Activated T-helper 2 cell treated with anti-CD3 and anti-CD28 coated beads, Interferon-gamma antibody, Interleukin-2, Interleukin-4, amounts not matched to agents 10 μg/mL and 5 μg/mL and 100 μg/mL, durations not matched to agents 14 hours and 24 hours and 36 hours (primary cell): ENCODE results near the gene GMEB1. TPM values are rescaled to one million over a fixed set of nuclear protein-coding genes. Genes with fewer than 3 reads are reported as not detected.
"Not testable (repeated sequence)": the region's sequence is repeated elsewhere in the genome, so short reads cannot be mapped to it uniquely, and the experiment has no call there.

Experiments
- DNase-seq: peaks from one replicate; pipeline ENCODE4 v3.0.0; 2021; ENCODE audit warnings: low spot score
- H3K27ac Mint-ChIP-seq: one replicate; pipeline ENCODE4 v1.8.0; 2021; ENCODE audit warnings: mixed read lengths
- H3K27me3 Mint-ChIP-seq: one replicate; pipeline ENCODE4 v1.8.0; 2021; ENCODE audit warnings: low read depth, mixed read lengths
- H3K36me3 Mint-ChIP-seq: one replicate; pipeline ENCODE4 v1.8.0; 2021; ENCODE audit warnings: low read depth, mixed read lengths
- H3K4me1 Mint-ChIP-seq: one replicate; pipeline ENCODE4 v1.8.0; 2021; ENCODE audit warnings: low read depth, mixed read lengths
- H3K4me3 Mint-ChIP-seq: one replicate; pipeline ENCODE4 v1.8.0; 2021; ENCODE audit warnings: low read depth, mild to moderate bottlenecking, moderate library complexity, mixed read lengths
- H3K9me3 Mint-ChIP-seq: one replicate; pipeline ENCODE4 v1.8.0; 2021; ENCODE audit warnings: mixed read lengths
- intact Hi-C: fragments of 100-400 bp; cut with micrococcal nuclease; formaldehyde crosslinking; loops from one replicate; pipeline ENCODE4 v1.15.1; 2023
- total RNA-seq: library from RNA; stranded (reverse); gene quantifications from 2 replicates; pipeline ENCODE4 v1.2.3, GENCODE V29; 2022

The GMEB1 gene
- 24.8 and 26.0 TPM in 2 replicates for total RNA-seq

GRCh38 chr1:28668191-28668955 lies at the start of gene GMEB1:
Gene GMEB1 (plus strand): TSS chr1:28668784. CDS start chr1:28683613, 14,829 bp downstream.
- H3K27ac Mint-ChIP-seq = peak within 1 kb of the TSS; percentile 99
- no peaks in the 10 kb centered on the region for H3K9me3 Mint-ChIP-seq
- peak; percentile 83 for DNase-seq
- peaks cover 8% of the 10 kb centered on the region for H3K36me3 Mint-ChIP-seq
- no peaks in the 10 kb centered on the region for H3K27me3 Mint-ChIP-seq
- H3K4me1 Mint-ChIP-seq = peaks cover 10% of the 10 kb centered on the region
- intact Hi-C loops = loop anchor here (1.0 to 10.0 kb wide), 2 partner anchors 20 to 414 kb away; partner anchors contain the start of genes RNU11 and SESN2
- H3K4me3 Mint-ChIP-seq = peak within 1 kb of the TSS; percentile 93

- Mint-ChIP-seq H3K4me1 (peaks cover 8% of the 10 kb centered on the region), H3K27me3 (no peaks in the 10 kb centered on the region), H3K27ac (peak overlapping the region; percentile 49), H3K4me3 (no peak overlapping the region), H3K36me3 (peaks cover 9% of the 10 kb centered on the region), H3K9me3 (no peaks in the 10 kb centered on the region)
- no peak for DNase-seq
- intact Hi-C loops = no loop called here
Measured at GRCh38 chr1:28631713-28632112, 36.9 kb upstream of the GMEB1 start.

- Mint-ChIP-seq H3K4me1 (peaks cover 11% of the 10 kb centered on the region), H3K9me3 (no peaks in the 10 kb centered on the region), H3K36me3 (peaks cover 9% of the 10 kb centered on the region), H3K4me3 (no peak overlapping the region), H3K27ac (no peak overlapping the region), H3K27me3 (no peaks in the 10 kb centered on the region)
- DNase-seq = no peak
- intact Hi-C loops = no loop called here
Measured at GRCh38 chr1:28632560-28632959, 36.0 kb upstream of the GMEB1 start.

GRCh38 chr1:28640766-28641165 lies 27.8 kb upstream of the GMEB1 start:
- no peaks in the 10 kb centered on the region for H3K27me3 Mint-ChIP-seq
- peaks cover 35% of the 10 kb centered on the region for H3K4me1 Mint-ChIP-seq
- H3K9me3 Mint-ChIP-seq = no peaks in the 10 kb centered on the region
- DNase-seq = no peak
- peaks cover 9% of the 10 kb centered on the region for H3K36me3 Mint-ChIP-seq
- H3K27ac Mint-ChIP-seq = no peak overlapping the region
- peak overlapping the region; percentile 99 for H3K4me3 Mint-ChIP-seq
- intact Hi-C loops = loop anchor here (1.0 to 5.0 kb wide), 2 partner anchors 87 to 247 kb away; partner anchors contain the start of gene TRNAU1AP

GRCh38 chr1:28642056-28642846 lies 26.3 kb upstream of the GMEB1 start:
- H3K9me3 Mint-ChIP-seq = no peaks in the 10 kb centered on the region
- peak overlapping the region; percentile 97 for H3K27ac Mint-ChIP-seq
- H3K4me3 Mint-ChIP-seq = peak overlapping the region; percentile 99
- intact Hi-C loops = loop anchor here (2.0 to 5.0 kb wide), 3 partner anchors 245 to 539 kb away; partner anchors contain the start of genes PHACTR4 and SRSF4
- DNase-seq = no peak
- peaks cover 33% of the 10 kb centered on the region for H3K4me1 Mint-ChIP-seq
- H3K36me3 Mint-ChIP-seq = peaks cover 9% of the 10 kb centered on the region
- H3K27me3 Mint-ChIP-seq = no peaks in the 10 kb centered on the region

- Mint-ChIP-seq H3K27ac (peak within 1 kb of the TSS; percentile 97), H3K4me3 (peak within 1 kb of the TSS; percentile 99), H3K4me1 (peaks cover 37% of the 10 kb centered on the region), H3K27me3 (no peaks in the 10 kb centered on the region), H3K36me3 (peaks cover 9% of the 10 kb centered on the region), H3K9me3 (no peaks in the 10 kb centered on the region)
- peak; percentile 88 for DNase-seq
- intact Hi-C loops = loop anchor here (1.0 to 5.0 kb wide), 5 partner anchors 62 to 538 kb away; partner anchors contain the start of genes PHACTR4, SRSF4 and YTHDF2
Measured at GRCh38 chr1:28642847-28643635, 25.5 kb upstream of the GMEB1 start, which contains the start of gene TAF12. Gene TAF12 (minus strand): TSS chr1:28643067. CDS start chr1:28622081, 20,986 bp downstream.

GRCh38 chr1:28644494-28644893 lies 24.1 kb upstream of the GMEB1 start:
- peak overlapping the region; percentile 97 for H3K27ac Mint-ChIP-seq

GRCh38 chr1:28645406-28645805 lies 23.2 kb upstream of the GMEB1 start:
- H3K27me3 Mint-ChIP-seq, H3K27ac Mint-ChIP-seq, DNase-seq, intact Hi-C loops, H3K4me3 Mint-ChIP-seq, H3K9me3 Mint-ChIP-seq, H3K36me3 Mint-ChIP-seq: not testable (repeated sequence)
- H3K4me1 Mint-ChIP-seq = peaks cover 38% of the 10 kb centered on the region

More at GRCh38 chr1:28644494-28644893, 24.1 kb upstream of the GMEB1 start:
- intact Hi-C loops = loop anchor here (5.0 kb wide), 1 partner anchor 243 kb away; no protein-coding TSS in a partner anchor
- peak overlapping the region; percentile 99 for H3K4me3 Mint-ChIP-seq
- H3K27me3 Mint-ChIP-seq = no peaks in the 10 kb centered on the region
- DNase-seq = no peak
- no peaks in the 10 kb centered on the region for H3K9me3 Mint-ChIP-seq
- peaks cover 9% of the 10 kb centered on the region for H3K36me3 Mint-ChIP-seq
- H3K4me1 Mint-ChIP-seq = peaks cover 43% of the 10 kb centered on the region

- Mint-ChIP-seq H3K27ac (peak overlapping the region; percentile 78), H3K27me3 (no peaks in the 10 kb centered on the region), H3K9me3 (no peaks in the 10 kb centered on the region), H3K4me1 (peaks cover 38% of the 10 kb centered on the region), H3K36me3 (peaks cover 5% of the 10 kb centered on the region), H3K4me3 (peak overlapping the region; percentile 11)
- DNase-seq = no peak
- intact Hi-C loops = no loop called here
Measured at GRCh38 chr1:28646040-28646439, 22.5 kb upstream of the GMEB1 start.

GRCh38 chr1:28648008-28648473 lies 20.5 kb upstream of the GMEB1 start:
- no peaks in the 10 kb centered on the region for H3K9me3 Mint-ChIP-seq
- intact Hi-C loops = loop anchor here (1.0 to 2.0 kb wide), 4 partner anchors 20 to 129 kb away; partner anchors contain the start of genes GMEB1 and YTHDF2
- DNase-seq = peak; percentile 89
- H3K36me3 Mint-ChIP-seq = no peaks in the 10 kb centered on the region
- H3K27me3 Mint-ChIP-seq = no peaks in the 10 kb centered on the region
- peak overlapping the region; percentile 81 for H3K4me3 Mint-ChIP-seq
- peak overlapping the region; percentile 99 for H3K27ac Mint-ChIP-seq
- H3K4me1 Mint-ChIP-seq = peaks cover 27% of the 10 kb centered on the region

GRCh38 chr1:28648474-28649198 lies 19.9 kb upstream of the GMEB1 start, which contains the start of gene RNU11:
Gene RNU11 (plus strand): TSS chr1:28648600.
- DNase-seq = peak; percentile 84
- H3K9me3 Mint-ChIP-seq = no peaks in the 10 kb centered on the region
- intact Hi-C loops = loop anchor here (1.0 to 2.0 kb wide), 4 partner anchors 20 to 130 kb away; partner anchors contain the start of genes GMEB1 and YTHDF2
- peak within 1 kb of the TSS; percentile 99 for H3K27ac Mint-ChIP-seq
- H3K36me3 Mint-ChIP-seq = no peaks in the 10 kb centered on the region
- no peaks in the 10 kb centered on the region for H3K27me3 Mint-ChIP-seq
- H3K4me3 Mint-ChIP-seq = peak within 1 kb of the TSS; percentile 81
- H3K4me1 Mint-ChIP-seq = peaks cover 25% of the 10 kb centered on the region
